Gastrocnemius medialis (tissue), 4 donors: ENCODE results near the gene CCDC102B.

Experiments
- CTCF ChIP-seq, 5 experiments: fragments of 450-650 bp in 3 of 5; fragments of 200-600 bp in 2 of 5; sonication (generic) in 2 of 5; IDR thresholded peaks in 4 of 5; conservative IDR thresholded peaks in 1 of 5; 1 replicate in 4 of 5; 2 replicates in 1 of 5; pipeline ENCODE4 v1.5.1; 2016 to 2019; ENCODE audit warnings: antibody characterized with exemption in 5 of 5, mild to moderate bottlenecking in 3 of 5, moderate library complexity in 3 of 5
- POLR2A ChIP-seq, 2 donors: fragments of 450-650 bp; IDR thresholded peaks; one replicate each; pipeline ENCODE4 v1.6.1; 2017; ENCODE audit warnings: antibody characterized with exemption in 2 of 2, mild to moderate bottlenecking in 2 of 2, moderate library complexity in 2 of 2

- TF ChIP-seq CTCF (IDR thresholded peaks at IDR 0.05 in 4 of 5, conservative IDR thresholded peaks at IDR 0.05 in 1 of 5) (no peak), POLR2A (IDR thresholded peaks at IDR 0.05) (no peak)
These were observed 57.0 kb downstream of the CCDC102B start for GRCh38 chr18:68854786-68855391.
